Suppressor macrophage treated with lipopolysaccharide for 4 hours (primary cell): ENCODE measurements around the gene TIAM2.
A peak's percentile ranks its signal among the peaks of the same experiment; 100 is the strongest.

Source experiments
- DNase-seq: peaks from one replicate; pipeline ENCODE4 v3.0.0-alpha.2; 2020

TIAM2 gene

GRCh38 chr6:155141512-155141911, 146.4 kb downstream of the TIAM2 start:
- no peak for DNase-seq

- no peak for DNase-seq
These were observed 147.3 kb downstream of the TIAM2 start for GRCh38 chr6:155142168-155143028.

- DNase-seq = peak; percentile 43
These were observed 148.0 kb downstream of the TIAM2 start for GRCh38 chr6:155143029-155143577.

GRCh38 chr6:155143578-155144106, 148.5 kb downstream of the TIAM2 start:
- DNase-seq = no peak

DNA sequence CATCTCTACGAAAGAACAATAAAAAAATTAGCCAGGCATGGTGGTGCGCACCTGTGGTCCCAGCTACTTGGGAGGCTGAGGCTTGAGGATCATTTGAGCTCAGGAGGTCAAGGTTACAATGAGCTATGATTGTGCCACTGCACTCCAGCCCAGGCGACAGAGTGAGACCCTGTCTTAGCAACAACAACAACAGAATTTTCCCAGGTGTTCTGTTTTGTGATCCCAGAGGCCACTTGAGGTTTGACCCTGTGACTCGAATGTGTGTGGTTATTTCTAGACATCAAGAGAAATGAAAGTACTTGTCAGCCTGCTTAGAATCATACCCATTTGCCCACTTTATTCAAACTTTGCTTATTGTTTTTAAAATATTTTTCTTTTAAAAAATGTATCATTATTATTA, 151.1 kb downstream of the TIAM2 start:
- no peak for DNase-seq

- DNase-seq = no peak
These were observed 153.0 kb downstream of the TIAM2 start for GRCh38 chr6:155147958-155148663.

DNA sequence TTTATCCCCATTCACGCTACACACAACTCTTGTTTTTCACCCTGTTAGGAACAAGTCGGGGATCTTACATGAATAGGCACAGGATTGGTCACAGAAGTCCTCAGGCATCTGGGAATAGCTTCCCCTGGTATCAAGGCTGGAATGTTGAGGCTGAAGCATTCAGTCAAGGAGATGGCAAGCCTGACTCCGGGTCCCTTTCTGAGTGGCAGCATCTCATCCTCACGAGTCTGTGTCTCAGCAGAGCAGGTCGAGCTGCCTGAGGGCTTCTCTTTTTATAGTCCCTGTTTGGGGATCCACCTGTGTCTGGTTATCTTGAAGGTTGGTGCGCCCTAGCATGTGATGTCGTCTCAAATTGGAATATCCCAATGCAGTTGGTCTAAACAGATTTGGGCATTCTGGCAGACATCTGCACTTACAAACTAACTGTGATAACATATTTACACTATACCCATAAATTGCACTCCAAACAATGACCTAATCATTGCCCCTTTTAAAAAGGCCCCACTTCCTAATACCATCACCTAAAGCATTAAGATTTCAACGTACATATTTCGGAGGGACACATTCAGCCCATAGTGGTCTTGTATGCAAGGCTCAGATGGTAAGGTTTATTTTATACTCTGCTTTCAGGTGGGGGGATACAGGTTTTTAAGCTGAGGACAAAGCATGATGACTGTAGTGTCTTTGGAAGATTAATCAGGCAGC, 156.0 kb downstream of the TIAM2 start:
- DNase-seq = no peak

GRCh38 chr6:155152211-155153076, 157.3 kb downstream of the TIAM2 start:
- DNase-seq = no peak

DNA sequence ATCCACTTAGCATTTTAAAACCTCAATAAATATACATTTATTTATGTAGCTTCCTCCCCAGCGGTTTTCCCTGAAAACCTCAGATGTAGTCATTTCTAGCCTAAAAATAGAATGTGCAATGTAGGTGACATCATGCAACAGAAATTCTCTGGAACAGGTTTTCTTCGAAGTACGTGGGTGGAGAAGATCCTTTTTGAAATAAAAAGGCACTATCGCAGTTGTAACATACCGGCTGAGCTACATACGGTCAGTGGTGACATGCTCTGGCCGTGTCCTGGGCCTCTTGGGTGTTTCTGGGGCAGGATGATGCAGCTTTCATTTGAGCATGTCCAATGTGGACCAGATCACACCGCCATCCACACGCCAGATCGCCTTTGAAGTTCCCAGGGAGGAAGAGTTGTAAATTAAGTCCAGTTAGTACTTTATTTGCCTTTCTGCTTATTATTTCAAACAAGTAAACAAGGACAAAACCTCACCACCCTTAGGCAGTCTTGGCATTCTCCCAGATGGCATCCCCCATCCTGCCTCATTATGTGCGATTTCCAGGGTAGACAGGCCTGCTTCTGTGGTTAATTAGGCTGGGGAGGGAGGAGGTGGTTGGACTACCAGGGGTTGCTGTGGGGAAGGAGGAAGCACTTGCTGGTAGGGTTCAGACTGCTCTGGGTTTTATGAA, 159.2 kb downstream of the TIAM2 start:
- DNase-seq = peak; percentile 60

DNA sequence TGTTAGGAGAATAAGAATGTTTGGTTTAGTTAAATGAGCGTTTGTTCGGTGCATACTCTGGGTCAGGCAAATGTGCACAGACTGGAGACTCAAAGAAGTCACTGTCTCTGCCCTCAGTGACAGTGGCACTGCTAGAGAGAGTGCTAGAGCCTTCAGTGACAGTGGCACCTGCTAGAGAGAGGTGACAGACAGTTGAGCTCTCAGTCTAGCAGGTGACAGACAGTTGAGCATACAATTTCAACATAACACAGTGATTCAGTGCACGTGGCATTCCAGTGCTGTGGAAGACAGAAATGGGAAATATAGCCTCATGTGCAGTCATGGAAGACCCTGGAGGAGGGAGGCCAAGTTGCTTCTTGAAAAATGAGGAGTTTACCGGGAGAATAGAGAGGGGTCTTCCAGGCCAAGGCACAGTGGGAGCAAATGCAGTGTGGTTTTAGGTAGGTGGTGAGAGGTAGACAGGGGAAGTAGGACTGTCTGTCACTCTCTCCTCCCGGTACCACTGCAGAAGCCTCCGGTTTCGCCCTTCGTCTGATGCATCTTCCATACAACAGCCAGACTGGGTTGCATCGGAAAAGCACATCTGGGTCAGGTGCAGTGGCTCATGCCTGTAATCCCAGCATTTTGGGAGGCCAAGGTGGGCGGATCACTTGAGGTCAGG, 160.8 kb downstream of the TIAM2 start:
- DNase-seq = no peak

GRCh38 chr6:155157101-155157500, 162.0 kb downstream of the TIAM2 start:
- no peak for DNase-seq

DNA sequence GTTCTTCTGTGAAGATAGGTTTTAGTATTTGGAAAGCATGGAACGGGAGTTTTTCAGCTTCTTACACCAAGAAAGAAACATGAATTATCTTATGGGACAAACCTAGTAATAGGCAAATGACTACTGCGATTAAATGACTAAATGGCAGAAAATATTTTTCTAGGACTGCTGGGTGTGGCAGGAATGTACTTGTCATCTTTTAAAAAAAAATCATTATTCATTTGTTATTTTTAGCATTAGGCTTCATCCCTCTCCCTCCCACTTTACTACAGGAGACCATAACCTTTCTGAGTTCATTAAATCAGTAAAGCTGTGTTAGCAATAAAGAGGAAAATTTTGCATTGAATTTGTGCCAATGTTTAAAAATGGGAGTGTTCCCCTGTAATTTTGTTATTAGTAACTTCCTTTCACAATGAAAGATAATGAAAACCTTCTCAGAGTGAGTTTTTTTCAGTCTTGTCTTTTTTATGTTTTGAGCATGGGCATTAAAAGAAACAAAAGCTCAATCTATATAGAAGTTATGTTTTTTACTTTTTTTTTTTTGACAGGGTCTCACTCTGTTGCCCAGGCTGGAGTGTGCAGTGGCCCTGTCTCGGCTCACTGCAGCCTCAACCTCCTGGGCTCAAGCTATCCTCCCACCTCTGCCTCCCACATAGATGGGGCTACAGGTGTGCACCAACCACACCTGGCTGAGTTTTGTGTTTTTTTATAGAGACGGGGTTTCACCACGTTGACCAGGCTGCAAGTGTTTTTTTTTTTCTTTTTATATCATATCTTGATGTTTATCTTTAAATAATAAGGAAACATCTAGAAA, 163.1 kb downstream of the TIAM2 start:
- no peak for DNase-seq

- no peak for DNase-seq
These were observed 167.6 kb downstream of the TIAM2 start for GRCh38 chr6:155162682-155163081.

GRCh38 chr6:155163601-155164000, 168.5 kb downstream of the TIAM2 start:
- DNase-seq = no peak

- no peak for DNase-seq
These were observed 170.1 kb downstream of the TIAM2 start for GRCh38 chr6:155165029-155165710.

GRCh38 chr6:155170519-155170918, 175.4 kb downstream of the TIAM2 start:
- no peak for DNase-seq

GRCh38 chr6:155171109-155171746, 176.1 kb downstream of the TIAM2 start:
- peak; percentile 93 for DNase-seq

GRCh38 chr6:155171747-155172449, 176.8 kb downstream of the TIAM2 start:
- DNase-seq = no peak
